Tibial artery (tissue), 4 donors: ENCODE results near the gene ARMS2.

ENCODE experiments used
- DNase-seq, 2 donors: peaks; one replicate each; pipeline ENCODE4 v3.0.0-alpha.2; 2019
- H3K27ac ChIP-seq, 2 donors: fragments of 200-600 bp; sonication (generic) in 1 of 2; 1 replicate in 1 of 2; 2 replicates in 1 of 2; pipeline ENCODE4 v1.5.1; 2018 to 2019; ENCODE audit warnings: mild to moderate bottlenecking in 1 of 2
- H3K27me3 ChIP-seq, 2 donors: fragments of 200-600 bp; sonication (generic) in 1 of 2; one replicate each; pipeline versions ENCODE4 v1.5.1 to v1.6.0; 2016 to 2019
- H3K36me3 ChIP-seq, 3 donors: fragments of 200-600 bp; sonication (generic) in 2 of 3; one replicate each; pipeline ENCODE4 v1.5.1; 2016 to 2019; ENCODE audit warnings: mild to moderate bottlenecking in 2 of 3
- H3K4me1 ChIP-seq, 4 donors: fragments of 200-600 bp; sonication (generic) in 2 of 4; 1 replicate in 3 of 4; 2 replicates in 1 of 4; pipeline ENCODE4 v1.5.1; 2016 to 2019
- H3K4me3 ChIP-seq, 2 donors: fragments of 200-600 bp; sonication (generic) in 1 of 2; 1 replicate in 1 of 2; 2 replicates in 1 of 2; pipeline ENCODE4 v1.5.1; 2018 to 2019; ENCODE audit warnings: mild to moderate bottlenecking in 2 of 2
- H3K9me3 ChIP-seq, 3 donors: fragments of 200-600 bp; sonication (generic) in 1 of 3; one replicate each; pipeline ENCODE4 v1.5.1; 2016 to 2019
- CTCF ChIP-seq, 2 experiments: fragments of 200-600 bp in 1 of 2; fragments of 450-650 bp in 1 of 2; IDR thresholded peaks; one replicate each; pipeline ENCODE4 v1.5.1; 2017 to 2019; ENCODE audit warnings: antibody characterized with exemption in 2 of 2, mild to moderate bottlenecking in 1 of 2, moderate library complexity in 1 of 2
- intact Hi-C: fragments of 100-400 bp; cut with DNase I; formaldehyde crosslinking; loops from one replicate; pipeline ENCODE4 v1.15.0; 2023; ENCODE audit warnings: low total_unique reads

ARMS2 gene

GRCh38 chr10:122419876-122420623 is 34.4 kb upstream of the ARMS2 start:
- no peak for TF ChIP-seq CTCF (IDR thresholded peaks at IDR 0.05)
- Histone ChIP-seq H3K4me3 (no peak overlapping the region), H3K4me1 (peaks cover 0 to 25% (median 3%) of the 10 kb centered on the region in 4 donors), H3K27me3 (no peaks in the 10 kb centered on the region), H3K9me3 (no peaks in the 10 kb centered on the region), H3K27ac (peak overlapping the region in 1 of 2 donors; percentile 18), H3K36me3 (peaks cover 18 to 26% (median 18%) of the 10 kb centered on the region in 3 donors)
- intact Hi-C loops, result no loop called here
- DNase-seq, result no peak

- Histone ChIP-seq H3K27ac (peak overlapping the region in 1 of 2 donors; percentile 18), H3K27me3 (no peaks in the 10 kb centered on the region), H3K4me3 (no peak overlapping the region), H3K4me1 (peaks cover 0 to 25% (median 3%) of the 10 kb centered on the region in 4 donors), H3K36me3 (peaks cover 12 to 26% (median 13%) of the 10 kb centered on the region in 3 donors), H3K9me3 (no peaks in the 10 kb centered on the region)
- intact Hi-C loops, result no loop called here
- no peak for TF ChIP-seq CTCF (IDR thresholded peaks at IDR 0.05)
- no peak for DNase-seq
Observed at GRCh38 chr10:122420624-122421007, 33.8 kb upstream of the ARMS2 start.

GRCh38 chr10:122421054-122421625 is 33.3 kb upstream of the ARMS2 start:
- intact Hi-C loops, result no loop called here

DNA sequence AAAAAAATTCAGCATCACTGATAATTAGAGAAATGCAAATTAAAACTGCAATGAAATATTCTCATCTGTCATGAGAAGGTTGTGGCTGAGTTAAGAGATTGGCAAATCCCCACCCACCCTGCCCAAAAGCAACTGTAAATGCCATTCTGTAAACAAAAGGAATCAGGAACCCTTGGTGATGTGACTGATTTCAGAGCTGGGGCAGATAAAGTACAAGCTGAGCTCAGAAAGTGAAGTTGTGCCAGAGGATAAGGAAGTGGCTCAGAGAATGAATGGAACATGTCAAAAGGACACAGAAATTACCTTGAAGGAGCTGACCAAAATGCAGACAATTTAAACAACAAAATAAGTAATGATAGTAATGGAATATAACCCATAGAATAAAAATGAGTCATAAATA is 32.7 kb upstream of the ARMS2 start:
- no peaks in the 10 kb centered on the region for H3K9me3 ChIP-seq
- no peak for TF ChIP-seq CTCF (IDR thresholded peaks at IDR 0.05)
- no peak for DNase-seq
- H3K4me1 ChIP-seq, result peaks cover 0 to 25% (median 3%) of the 10 kb centered on the region in 4 donors
- no peaks in the 10 kb centered on the region for H3K27me3 ChIP-seq
- H3K4me3 ChIP-seq, result no peak overlapping the region
- H3K27ac ChIP-seq, result no peak overlapping the region
- intact Hi-C loops, result no loop called here
- peaks cover 1 to 26% (median 6%) of the 10 kb centered on the region in 3 donors for H3K36me3 ChIP-seq

More at GRCh38 chr10:122421054-122421625, 33.3 kb upstream of the ARMS2 start:
- Histone ChIP-seq H3K27ac (no peak overlapping the region), H3K27me3 (no peaks in the 10 kb centered on the region), H3K36me3 (peaks cover 7 to 25% (median 7%) of the 10 kb centered on the region in 3 donors), H3K4me3 (no peak overlapping the region), H3K9me3 (no peaks in the 10 kb centered on the region), H3K4me1 (peaks cover 0 to 25% (median 3%) of the 10 kb centered on the region in 4 donors)
- no peak for DNase-seq
- no peak for TF ChIP-seq CTCF (IDR thresholded peaks at IDR 0.05)

DNA sequence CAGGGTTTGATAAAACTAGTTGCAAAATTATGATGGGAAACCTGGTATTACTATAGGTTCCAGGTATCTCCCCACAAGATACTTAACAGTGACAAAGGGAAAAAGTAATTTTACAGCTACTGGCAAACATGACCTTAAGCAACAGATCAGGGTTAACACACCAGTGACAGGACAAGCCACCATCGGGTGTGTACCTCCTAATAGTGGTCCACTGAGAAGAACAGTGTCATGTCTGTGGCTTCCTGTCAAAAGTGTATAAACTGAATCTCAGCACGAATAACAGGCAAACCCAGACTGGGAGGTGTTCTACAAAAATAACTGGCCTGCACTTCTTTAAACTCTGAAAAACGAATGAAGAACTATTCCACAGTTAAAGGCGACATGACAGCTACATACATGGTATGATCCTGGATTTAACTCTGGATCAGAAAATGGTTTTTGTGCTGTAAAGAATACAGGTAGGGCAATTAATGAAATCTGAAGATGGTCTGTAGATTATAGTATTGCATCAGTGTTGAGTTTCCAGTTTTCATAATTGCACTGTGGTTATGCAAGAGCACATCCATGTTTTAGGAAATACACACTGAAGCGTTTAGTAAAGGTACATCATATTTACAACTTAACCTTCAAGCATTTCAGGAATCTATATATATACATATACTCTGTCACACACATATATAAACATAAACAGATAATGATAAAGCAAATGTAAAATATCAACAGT is 32.0 kb upstream of the ARMS2 start:
- intact Hi-C loops, result no loop called here
- DNase-seq, result no peak
- H3K27ac ChIP-seq, result no peak overlapping the region

More for the DNA sequence above, 32.0 kb upstream of the ARMS2 start:
- Histone ChIP-seq H3K27me3 (no peaks in the 10 kb centered on the region), H3K36me3 (peaks cover 0 to 28% (median 6%) of the 10 kb centered on the region in 3 donors), H3K4me3 (no peak overlapping the region), H3K9me3 (no peaks in the 10 kb centered on the region), H3K4me1 (peaks cover 0 to 25% (median 3%) of the 10 kb centered on the region in 4 donors)
- no peak for TF ChIP-seq CTCF (IDR thresholded peaks at IDR 0.05)
